Upper lobe of left lung (tissue), 6 donors: ENCODE data around the gene PER2. TPM values are rescaled to one million over a fixed set of nuclear protein-coding genes. Genes with fewer than 3 reads are reported as not detected.
A peak's percentile ranks its signal among the peaks of the same experiment; 100 is the strongest.

Experiments
- ATAC-seq, 2 donors: fragments of 200-7000 bp; cut with Tn5 transposase; one replicate each; pipeline ENCODE4 v1.9.1; 2022; ENCODE audit warnings: mild to moderate bottlenecking in 2 of 2, moderate library complexity in 2 of 2; ENCODE audit not compliant: low FRiP score in 2 of 2
- DNase-seq, 2 donors: peaks; one replicate each; pipeline ENCODE4 v3.0.0-alpha.2; 2019 to 2020
- H3K27ac ChIP-seq, 4 donors: fragments of 200-600 bp; sonication (generic); one replicate each; pipeline ENCODE4 v1.5.1; 2016 to 2019
- H3K27me3 ChIP-seq, 4 donors: fragments of 200-600 bp; sonication (generic); one replicate each; pipeline ENCODE4 v1.5.1; 2017 to 2019
- H3K36me3 ChIP-seq, 4 donors: fragments of 200-600 bp; sonication (generic); one replicate each; pipeline ENCODE4 v1.5.1; 2016 to 2019
- H3K4me1 ChIP-seq, 4 donors: fragments of 200-600 bp; sonication (generic); one replicate each; pipeline ENCODE4 v1.5.1; 2018 to 2019
- H3K4me3 ChIP-seq, 4 donors: fragments of 200-600 bp; sonication (generic); one replicate each; pipeline ENCODE4 v1.5.1; 2017 to 2019; ENCODE audit warnings: mild to moderate bottlenecking in 2 of 4, moderate library complexity in 1 of 4
- H3K9me3 ChIP-seq, 4 donors: fragments of 200-600 bp; sonication (generic); one replicate each; pipeline ENCODE4 v1.5.1; 2018 to 2019
- CTCF ChIP-seq, 6 experiments: fragments of 450-650 bp in 4 of 6; fragments of 200-600 bp in 2 of 6; sonication (generic) in 2 of 6; IDR thresholded peaks; one replicate each; pipeline ENCODE4 v1.5.1; 2016 to 2019; ENCODE audit warnings: antibody characterized with exemption in 6 of 6
- EP300 ChIP-seq, 4 donors: sonication (generic); formaldehyde crosslinking; IDR thresholded peaks; one replicate each; pipeline ENCODE4 v1.5.1; 2017; ENCODE audit warnings: antibody characterized with exemption in 4 of 4, control low read depth in 2 of 4
- POLR2A ChIP-seq, 4 donors: fragments of 450-650 bp; IDR thresholded peaks; one replicate each; pipeline ENCODE4 v1.5.1; 2016 to 2017; ENCODE audit warnings: antibody characterized with exemption in 4 of 4, mild to moderate bottlenecking in 2 of 4
- POLR2AphosphoS5 ChIP-seq, 2 donors: sonication (generic); formaldehyde crosslinking; IDR thresholded peaks; one replicate each; pipeline ENCODE4 v1.5.1; 2017; ENCODE audit warnings: antibody characterized with exemption in 2 of 2
- WGBS, 2 donors: methylation state at CpG; one replicate each; pipeline ENCODE4 v1.1.5; 2017 to 2018; 5-methylcytosine and 5-hydroxymethylcytosine counted together
- total RNA-seq, 6 donors: library from RNA; depleted of rRNA in 4 of 6; stranded (reverse); fragments of >200 nt in 4 of 6; gene quantifications; one replicate each; pipeline versions ENCODE4 v1.1.0 to v1.2.1, GENCODE V29; 2016 to 2021
- donor health status: DM: no; HTN: no; CAD: no; lungs with moderate emphysema.
- donor health status: DM: no; HTN: yes; CAD: no; lungs with severe emphysema.

PER2 gene
- total RNA-seq, 6 donors from 2014 or later = 12.9 to 28.7 (median 18.1) TPM

DNA sequence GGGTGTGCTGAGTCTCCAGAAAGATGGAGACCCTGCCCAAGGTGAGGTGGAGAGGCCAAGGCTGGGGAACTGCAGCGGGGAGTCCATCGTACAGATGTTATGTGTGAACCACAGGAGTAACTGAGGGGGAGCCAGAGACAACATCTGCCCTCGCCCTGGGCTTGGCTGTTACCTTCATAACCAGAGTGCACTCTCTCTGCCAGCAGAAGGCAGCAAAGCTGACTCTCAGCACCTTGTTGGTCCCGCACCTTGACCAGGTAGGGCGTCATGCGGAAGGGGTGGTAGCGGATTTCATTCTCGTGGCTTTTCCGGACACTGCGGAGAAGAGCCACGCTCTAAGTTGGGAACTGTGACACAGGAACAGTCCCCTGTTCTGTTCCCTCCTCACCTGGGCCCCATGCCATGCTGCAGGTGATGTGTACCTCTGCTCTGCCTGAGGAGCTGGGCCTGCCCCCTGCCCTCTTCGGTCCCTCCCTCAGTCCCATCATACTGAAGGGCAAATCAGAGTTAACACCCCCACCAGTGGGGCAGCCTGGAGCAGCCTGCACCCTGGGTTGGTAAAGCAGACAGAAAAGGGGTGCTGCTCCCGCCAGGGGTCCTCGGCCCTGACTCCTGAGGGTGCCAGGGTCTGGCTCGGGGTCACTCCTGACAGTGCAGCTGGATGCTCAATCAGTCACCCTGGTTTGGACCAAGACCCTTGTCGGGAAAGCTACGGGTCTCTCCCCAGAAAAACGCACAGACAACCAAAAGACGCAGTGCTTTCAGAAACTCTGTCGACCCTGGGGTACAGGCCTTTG is 20.3 kb downstream of the PER2 start:
- ATAC-seq (no peak), DNase-seq (no peak)
- Histone ChIP-seq H3K4me3 (no peak overlapping the region), H3K4me1 (peaks cover 16 to 20% (median 18%) of the 10 kb centered on the region in 4 donors), H3K9me3 (no peaks in the 10 kb centered on the region), H3K27ac (no peak overlapping the region), H3K36me3 (peaks cover 14 to 79% (median 49%) of the 10 kb centered on the region in 4 donors), H3K27me3 (no peaks in the 10 kb centered on the region)
- TF ChIP-seq POLR2AphosphoS5 (IDR thresholded peaks at IDR 0.05) = no peak
- TF ChIP-seq EP300 (IDR thresholded peaks at IDR 0.05) = no peak
- no peak for TF ChIP-seq CTCF (IDR thresholded peaks at IDR 0.05)
- no peak for TF ChIP-seq POLR2A (IDR thresholded peaks at IDR 0.05)
- 91 to 99% methylated on average over 11 to 18 of the region's 20 CpGs for WGBS, 2 donors

DNA sequence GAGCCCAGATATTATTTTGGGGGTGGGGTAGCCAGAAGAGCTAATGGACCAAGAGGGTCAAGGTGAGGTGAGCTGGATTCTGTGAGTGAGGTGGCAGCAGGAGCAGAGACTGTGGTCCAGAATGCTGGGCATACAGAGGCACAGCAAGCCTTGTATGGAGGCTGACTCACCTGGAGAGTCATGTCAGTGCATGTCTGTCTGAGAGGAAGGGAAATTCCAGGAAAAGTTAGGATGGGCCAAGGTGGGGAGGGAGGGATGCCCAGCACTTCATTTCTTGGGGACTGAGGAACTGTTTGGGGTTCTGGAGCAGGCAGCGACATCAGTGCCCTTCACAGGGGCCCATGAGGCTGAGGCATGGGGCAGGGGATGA is 21.1 kb downstream of the PER2 start:
- Histone ChIP-seq H3K27me3 (no peaks in the 10 kb centered on the region), H3K4me3 (no peak overlapping the region), H3K27ac (no peak overlapping the region), H3K36me3 (peaks cover 14 to 78% (median 43%) of the 10 kb centered on the region in 4 donors), H3K9me3 (no peaks in the 10 kb centered on the region), H3K4me1 (peaks cover 23 to 26% (median 24%) of the 10 kb centered on the region in 4 donors)
- ATAC-seq = no peak
- DNase-seq = no peak
- WGBS, 2 donors = 95 to 100% methylated on average over 1 of the region's 1 CpG
- no peak for TF ChIP-seq POLR2AphosphoS5 (IDR thresholded peaks at IDR 0.05)
- no peak for TF ChIP-seq POLR2A (IDR thresholded peaks at IDR 0.05)
- TF ChIP-seq CTCF (IDR thresholded peaks at IDR 0.05) = no peak
- no peak for TF ChIP-seq EP300 (IDR thresholded peaks at IDR 0.05)

GRCh38 chr2:238265605-238266004 is 22.8 kb downstream of the PER2 start:
- Histone ChIP-seq H3K4me3 (no peak overlapping the region), H3K9me3 (no peaks in the 10 kb centered on the region), H3K4me1 (peaks cover 30 to 38% (median 32%) of the 10 kb centered on the region in 4 donors), H3K27ac (peak overlapping the region in 1 of 4 donors; percentile 78), H3K27me3 (no peaks in the 10 kb centered on the region), H3K36me3 (peaks cover 7 to 79% (median 37%) of the 10 kb centered on the region in 4 donors)
- TF ChIP-seq EP300 (IDR thresholded peaks at IDR 0.05) (no peak), POLR2A (IDR thresholded peaks at IDR 0.05) (no peak), CTCF (IDR thresholded peaks at IDR 0.05) (no peak), POLR2AphosphoS5 (IDR thresholded peaks at IDR 0.05) (no peak)
- no peak for ATAC-seq
- DNase-seq = no peak
- WGBS, 2 donors = 93 to 94% methylated on average over 11 of the region's 11 CpGs

DNA sequence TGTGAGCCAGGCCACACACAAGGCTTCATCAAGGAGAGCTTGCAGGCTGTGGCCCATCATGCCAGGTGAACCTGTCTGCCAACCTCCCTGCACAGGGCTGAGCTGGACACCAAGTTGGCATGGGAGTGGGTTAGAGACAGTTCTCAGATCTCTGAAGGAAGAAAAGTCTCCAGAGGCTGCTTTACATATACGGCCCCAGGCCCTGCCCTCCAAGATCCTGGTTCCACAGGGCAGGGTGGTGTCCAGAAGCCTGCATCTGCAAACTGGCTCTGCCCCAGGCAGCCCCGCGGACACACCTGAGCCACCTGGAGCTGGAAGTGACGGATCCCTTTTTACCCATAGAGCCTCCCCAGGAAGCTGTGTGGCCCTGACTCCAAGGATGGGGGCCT is 24.3 kb downstream of the PER2 start:
- TF ChIP-seq CTCF (IDR thresholded peaks at IDR 0.05) = no peak
- no peak for TF ChIP-seq EP300 (IDR thresholded peaks at IDR 0.05)
- TF ChIP-seq POLR2A (IDR thresholded peaks at IDR 0.05) = no peak
- TF ChIP-seq POLR2AphosphoS5 (IDR thresholded peaks at IDR 0.05) = no peak

More for the DNA sequence above, 24.3 kb downstream of the PER2 start:
- H3K9me3 ChIP-seq = no peaks in the 10 kb centered on the region
- peak overlapping the region; percentile 31 to 78 (median 59) for H3K27ac ChIP-seq
- WGBS, 2 donors = 83 to 88% methylated on average over 3 to 4 of the region's 4 CpGs
- H3K36me3 ChIP-seq = peaks cover 7 to 80% (median 37%) of the 10 kb centered on the region in 4 donors
- DNase-seq (no peak), ATAC-seq (peak in 1 of 2 donors; percentile 19)
- H3K4me3 ChIP-seq = no peak overlapping the region
- no peaks in the 10 kb centered on the region for H3K27me3 ChIP-seq
- H3K4me1 ChIP-seq = peaks cover 30 to 41% (median 32%) of the 10 kb centered on the region in 4 donors
